ENCODE results near the gene ECSIT.

ECSIT gene

DNA sequence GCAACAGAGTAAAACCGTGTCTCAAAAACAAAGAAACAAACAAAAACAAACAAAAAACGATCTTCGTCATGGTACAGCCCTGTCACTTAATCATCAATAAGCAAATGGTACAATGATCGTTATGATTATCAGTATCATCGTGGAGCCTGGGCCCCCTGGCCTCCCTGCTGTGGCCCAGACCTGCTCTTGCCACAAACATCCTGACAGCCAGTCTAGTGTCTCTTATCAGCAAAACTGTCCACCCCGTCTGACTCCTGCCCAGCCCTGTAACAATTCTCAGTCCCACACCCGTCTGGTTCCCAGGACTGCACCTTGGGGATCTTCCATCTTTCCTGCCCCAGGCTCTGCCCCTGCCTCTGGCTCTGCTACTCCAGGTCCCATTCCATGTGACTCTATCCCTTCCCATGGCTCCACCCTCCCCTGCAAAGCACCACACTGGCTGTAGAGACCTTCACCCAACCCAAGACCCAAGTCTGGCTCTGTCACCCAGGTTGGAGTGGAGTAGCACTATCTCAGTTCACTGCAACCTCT, 29.0 kb downstream of the ECSIT start:
- Mint-ChIP-seq H3K27me3 (ENCODE audit: low read depth) (no peaks in the 10 kb centered on the region), H3K4me1 (peaks cover 4% of the 10 kb centered on the region), H3K4me3 (no peak overlapping the region), H3K9me3 (no peaks in the 10 kb centered on the region), H3K36me3 (ENCODE audit: low read depth) (peaks cover 8% of the 10 kb centered on the region), H3K27ac (no peak overlapping the region)
- TF ChIP-seq, protein P1, sequence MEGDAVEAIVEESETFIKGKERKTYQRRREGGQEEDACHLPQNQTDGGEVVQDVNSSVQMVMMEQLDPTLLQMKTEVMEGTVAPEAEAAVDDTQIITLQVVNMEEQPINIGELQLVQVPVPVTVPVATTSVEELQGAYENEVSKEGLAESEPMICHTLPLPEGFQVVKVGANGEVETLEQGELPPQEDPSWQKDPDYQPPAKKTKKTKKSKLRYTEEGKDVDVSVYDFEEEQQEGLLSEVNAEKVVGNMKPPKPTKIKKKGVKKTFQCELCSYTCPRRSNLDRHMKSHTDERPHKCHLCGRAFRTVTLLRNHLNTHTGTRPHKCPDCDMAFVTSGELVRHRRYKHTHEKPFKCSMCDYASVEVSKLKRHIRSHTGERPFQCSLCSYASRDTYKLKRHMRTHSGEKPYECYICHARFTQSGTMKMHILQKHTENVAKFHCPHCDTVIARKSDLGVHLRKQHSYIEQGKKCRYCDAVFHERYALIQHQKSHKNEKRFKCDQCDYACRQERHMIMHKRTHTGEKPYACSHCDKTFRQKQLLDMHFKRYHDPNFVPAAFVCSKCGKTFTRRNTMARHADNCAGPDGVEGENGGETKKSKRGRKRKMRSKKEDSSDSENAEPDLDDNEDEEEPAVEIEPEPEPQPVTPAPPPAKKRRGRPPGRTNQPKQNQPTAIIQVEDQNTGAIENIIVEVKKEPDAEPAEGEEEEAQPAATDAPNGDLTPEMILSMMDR (IDR thresholded peaks at IDR 0.05; ENCODE audit: unreplicated experiment in 3 of 3), result no peak

DNA sequence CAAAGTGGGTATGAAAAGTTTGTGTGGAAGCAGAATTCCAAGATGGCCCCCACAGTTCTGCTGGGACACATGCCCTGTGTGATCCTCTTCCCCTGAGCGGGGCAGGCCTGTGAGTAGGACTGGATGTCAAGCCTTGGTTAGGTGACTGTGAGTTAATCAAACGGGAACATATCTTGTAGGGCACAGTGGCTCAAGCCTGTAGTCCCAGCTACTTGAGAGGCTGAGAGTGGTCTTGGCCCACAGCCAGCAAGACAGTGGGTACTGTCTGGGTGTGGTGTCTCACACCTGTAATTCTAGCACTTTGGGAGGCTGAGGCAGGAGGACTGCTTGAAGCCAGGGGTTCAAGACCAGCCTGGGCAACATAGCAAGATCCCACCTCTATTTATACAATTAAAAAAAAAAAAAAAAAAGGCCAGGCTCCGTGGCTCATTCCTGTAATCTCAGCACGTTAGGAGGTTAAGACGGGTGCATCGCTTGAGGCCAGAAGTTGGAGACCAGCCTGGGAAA, 29.7 kb downstream of the ECSIT start:
- no peak overlapping the region for H3K27ac Mint-ChIP-seq
- H3K36me3 Mint-ChIP-seq (ENCODE audit: low read depth), result peaks cover 8% of the 10 kb centered on the region
- no peaks in the 10 kb centered on the region for H3K4me1 Mint-ChIP-seq
- no peak overlapping the region for H3K4me3 Mint-ChIP-seq
- H3K9me3 Mint-ChIP-seq, result no peaks in the 10 kb centered on the region
- TF ChIP-seq, protein P1 (IDR thresholded peaks at IDR 0.05; ENCODE audit: unreplicated experiment in 3 of 3), result no peak
- no peaks in the 10 kb centered on the region for H3K27me3 Mint-ChIP-seq (ENCODE audit: low read depth)

DNA sequence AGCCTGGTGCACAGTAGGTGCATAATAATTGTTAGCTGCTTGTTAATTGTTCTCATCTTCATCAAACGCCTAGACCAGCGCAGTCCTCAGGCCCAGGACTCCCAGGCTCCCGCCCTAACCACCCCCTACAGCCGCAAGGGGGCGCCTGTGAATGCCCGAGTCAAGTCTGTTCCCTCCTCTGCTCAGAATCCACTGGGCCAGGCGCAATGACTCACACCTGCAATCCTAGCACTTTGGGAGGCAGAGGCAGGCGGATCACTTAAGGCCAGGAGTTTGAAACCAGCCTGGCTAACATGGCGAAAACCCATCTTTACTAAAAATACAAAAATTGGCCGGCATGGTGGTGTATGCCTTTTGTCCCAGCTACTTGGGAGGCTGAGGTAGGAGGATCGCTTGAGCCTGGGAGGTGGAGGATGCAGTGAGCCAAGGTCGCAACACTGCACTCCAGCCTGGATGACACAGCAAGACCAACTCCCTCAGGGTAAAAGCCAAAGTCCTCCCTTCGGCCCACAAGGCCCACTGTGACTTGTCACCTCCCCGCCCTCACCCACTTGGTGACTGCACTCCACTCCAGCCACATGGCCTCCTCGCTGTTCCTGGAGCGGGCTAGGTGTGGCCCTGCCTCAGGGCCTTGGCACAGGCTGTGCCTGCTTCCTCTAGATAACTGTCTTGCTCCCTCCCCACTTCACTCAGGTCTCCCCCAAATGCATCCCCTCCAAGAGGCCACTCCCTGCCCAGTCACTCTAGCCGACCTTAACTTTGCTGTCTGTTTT, 32.4 kb downstream of the ECSIT start:
- H3K9me3 Mint-ChIP-seq, result no peaks in the 10 kb centered on the region
- no peak overlapping the region for H3K4me3 Mint-ChIP-seq
- TF ChIP-seq, protein P1 (IDR thresholded peaks at IDR 0.05; ENCODE audit: unreplicated experiment in 3 of 3), result peak; percentile 54 to 62 (median 57)
- H3K27me3 Mint-ChIP-seq (ENCODE audit: low read depth), result no peaks in the 10 kb centered on the region
- peaks cover 7% of the 10 kb centered on the region for H3K36me3 Mint-ChIP-seq (ENCODE audit: low read depth)
- H3K27ac Mint-ChIP-seq, result no peak overlapping the region
- no peaks in the 10 kb centered on the region for H3K4me1 Mint-ChIP-seq

DNA sequence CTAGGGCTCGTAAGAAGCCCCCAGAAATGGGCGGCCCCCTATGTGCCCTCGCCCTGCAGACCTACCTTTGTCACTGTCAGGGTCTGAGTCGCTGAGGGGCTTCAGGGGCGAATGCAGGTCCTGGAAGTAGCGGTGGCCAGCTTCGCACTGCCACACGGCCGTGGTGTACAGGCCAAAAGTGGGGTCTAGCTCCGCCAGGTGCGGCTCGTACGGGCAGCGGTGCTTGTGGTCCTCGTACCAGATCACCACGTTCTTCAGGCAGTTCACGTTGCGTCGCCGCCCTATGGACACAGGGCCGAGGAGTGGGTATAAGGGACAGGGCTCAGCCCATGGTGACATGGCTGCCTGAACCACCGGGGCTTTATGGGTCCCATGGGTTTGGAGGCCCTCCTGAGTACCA, 33.0 kb downstream of the ECSIT start:
- Mint-ChIP-seq H3K4me1 (no peaks in the 10 kb centered on the region), H3K9me3 (no peaks in the 10 kb centered on the region), H3K4me3 (no peak overlapping the region), H3K36me3 (ENCODE audit: low read depth) (peaks cover 9% of the 10 kb centered on the region), H3K27me3 (ENCODE audit: low read depth) (no peaks in the 10 kb centered on the region), H3K27ac (no peak overlapping the region)
- TF ChIP-seq, protein P1 (IDR thresholded peaks at IDR 0.05; ENCODE audit: unreplicated experiment in 3 of 3), result no peak

DNA sequence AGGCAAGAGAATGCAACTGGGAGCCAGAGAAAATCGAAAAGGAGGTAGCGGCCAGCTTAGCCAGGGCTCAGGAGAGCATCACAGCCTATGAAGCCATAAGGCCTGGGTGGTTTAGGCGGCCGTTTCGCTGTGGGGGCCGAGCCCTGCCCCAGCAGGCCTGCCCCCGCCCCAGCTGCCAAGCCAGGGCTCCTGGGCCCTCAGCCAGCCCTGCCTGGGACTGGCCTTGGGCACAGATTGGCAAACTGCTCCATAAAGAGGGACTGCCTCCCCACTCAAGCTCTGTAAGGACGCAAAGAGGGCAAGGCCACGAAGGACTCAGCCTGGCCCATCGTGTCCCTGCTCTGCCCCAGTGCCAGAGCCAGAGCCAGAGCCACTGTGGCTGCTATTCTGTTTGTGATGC, 33.5 kb downstream of the ECSIT start:
- no peaks in the 10 kb centered on the region for H3K27me3 Mint-ChIP-seq (ENCODE audit: low read depth)
- H3K9me3 Mint-ChIP-seq, result no peaks in the 10 kb centered on the region
- no peaks in the 10 kb centered on the region for H3K4me1 Mint-ChIP-seq
- peaks cover 11% of the 10 kb centered on the region for H3K36me3 Mint-ChIP-seq (ENCODE audit: low read depth)
- H3K27ac Mint-ChIP-seq, result no peak overlapping the region
- no peak overlapping the region for H3K4me3 Mint-ChIP-seq
- TF ChIP-seq, protein P1 (IDR thresholded peaks at IDR 0.05; ENCODE audit: unreplicated experiment in 3 of 3), result no peak

All from nephron (organoid).